Erythroblast (primary cell): ENCODE results near the gene GAS5.

ENCODE experiments used
- GATA1 ChIP-seq: IDR thresholded peaks from 2 replicates; pipeline ENCODE4 v1.6.1; 2011; ENCODE audit warnings: low read depth, mild to moderate bottlenecking, control low read depth, low read length, moderate library complexity
- POLR2A ChIP-seq: IDR thresholded peaks from 2 replicates; pipeline ENCODE4 v1.6.1; 2011; ENCODE audit warnings: mild to moderate bottlenecking, low read length

GRCh38 chr1:173867753-173868265 is at the start of gene GAS5:
- TF ChIP-seq POLR2A, result peak; percentile 100
- TF ChIP-seq GATA1, result no peak
